HepG2 (cell line): ENCODE data around the gene NUP133. TPM values are rescaled to one million over a fixed set of nuclear protein-coding genes. Genes with fewer than 3 reads are reported as not detected.

Experiments
- CBX1 ChIP-seq: IDR thresholded peaks from one replicate; pipeline ENCODE4 v1.6.1; 2016; ENCODE audit warnings: antibody characterized with exemption, low read depth
- DDIT3 ChIP-seq: sonication (generic); formaldehyde crosslinking; IDR thresholded peaks from 2 replicates; pipeline ENCODE4 v1.4.0; 2020; ENCODE audit warnings: mild to moderate bottlenecking, missing genetic modification reagents
- FLYWCH1 ChIP-seq: sonication (generic); formaldehyde crosslinking; IDR thresholded peaks from 2 replicates; pipeline ENCODE4 v1.8.1; 2023; ENCODE audit warnings: mild to moderate bottlenecking, missing genetic modification reagents
- JUND ChIP-seq: sonication (generic); formaldehyde crosslinking; IDR thresholded peaks from 2 replicates; pipeline ENCODE4 v1.8.0; 2022; ENCODE audit warnings: mild to moderate bottlenecking, missing genetic modification reagents
- LRRFIP1 ChIP-seq: sonication (generic); formaldehyde crosslinking; conservative IDR thresholded peaks from 2 replicates; pipeline ENCODE4 v1.4.0; 2020; ENCODE audit warnings: missing genetic modification reagents
- MAFG ChIP-seq: sonication (generic); formaldehyde crosslinking; IDR thresholded peaks from 2 replicates; pipeline ENCODE4 v1.5.1; 2020; ENCODE audit warnings: mild to moderate bottlenecking, missing genetic modification reagents
- MEIS1 ChIP-seq: sonication (generic); formaldehyde crosslinking; IDR thresholded peaks from 2 replicates; pipeline ENCODE4 v1.9.0; 2021; ENCODE audit warnings: mild to moderate bottlenecking, missing genetic modification reagents, moderate library complexity, borderline replicate concordance
- NR3C1 ChIP-seq: sonication (generic); formaldehyde crosslinking; IDR thresholded peaks from 2 replicates; pipeline ENCODE4 v1.4.0; 2020; ENCODE audit warnings: missing genetic modification reagents
- SP4 ChIP-seq: sonication (generic); formaldehyde crosslinking; IDR thresholded peaks from 2 replicates; pipeline ENCODE4 v1.8.1; 2023; ENCODE audit warnings: mild to moderate bottlenecking, missing genetic modification reagents
- TERF1 ChIP-seq: sonication (generic); formaldehyde crosslinking; IDR thresholded peaks from 2 replicates; pipeline ENCODE4 v1.8.0; 2022; ENCODE audit warnings: mild to moderate bottlenecking, missing genetic modification reagents, moderate library complexity
- ZBTB40 ChIP-seq, 2 experiments: fragments of 450-650 bp in 1 of 2; sonication (generic) in 1 of 2; formaldehyde crosslinking in 1 of 2; IDR thresholded peaks; 2 replicates each; pipeline versions ENCODE4 v1.6.1 to v1.8.0; 2016 to 2022; ENCODE audit warnings: antibody characterized with exemption in 1 of 2, mild to moderate bottlenecking in 1 of 2, missing genetic modification reagents in 1 of 2
- ZNF549 ChIP-seq: sonication (generic); formaldehyde crosslinking; IDR thresholded peaks from 2 replicates; pipeline ENCODE4 v1.5.0; 2020; ENCODE audit warnings: missing genetic modification reagents
- ZNF598 ChIP-seq: sonication (generic); formaldehyde crosslinking; IDR thresholded peaks from 2 replicates; pipeline ENCODE4 v1.5.1; 2020; ENCODE audit warnings: mild to moderate bottlenecking, missing genetic modification reagents, borderline replicate concordance
- polyA plus RNA-seq, 8 experiments: library from polyadenylated mRNA; depleted of rRNA in 3 of 8; stranded (reverse) in 7 of 8; unstranded in 1 of 8; fragments of >200 nt; fragmentation: Illumina TruSeq in 4 of 8; extraction: Trizol in 4 of 8; gene quantifications; 2 replicates each; pipeline versions ENCODE4 v1.2.1 to v1.2.3, GENCODE V29; 2011 to 2016; ENCODE audit warnings: low read depth in 4 of 8, missing spikeins in 1 of 8, mixed read lengths in 1 of 8; ENCODE audit not compliant: insufficient read depth in 1 of 8
- total RNA-seq, 5 experiments: library from RNA; depleted of rRNA; stranded (reverse); fragments of >200 nt; fragmentation: Illumina TruSeq; extraction: Trizol; gene quantifications; 2 replicates each; pipeline ENCODE4 v1.2.3, GENCODE V29; 2016; ENCODE audit warnings: low read depth in 1 of 5

NUP133 gene
- total and polyA plus RNA-seq, 2 of the 13 experiments (the other 11 are each of a cell fraction or from before 2014, with no cell fraction given) = 17.7 to 45.6 TPM

- TF ChIP-seq ZBTB40 (IDR thresholded peaks at IDR 0.05) (no peak), ZBTB40 (CRISPR knock-in tag; IDR thresholded peaks at IDR 0.05) (peak; percentile 83), MAFG (no peak), MEIS1 (CRISPR knock-in tag) (peak; percentile 84; the same call in 1 of the 2 replicates), ZNF549 (CRISPR knock-in tag) (no peak), DDIT3 (CRISPR knock-in tag) (no peak), SP4 (CRISPR knock-in tag) (no peak; the same call in 1 of the 2 replicates), FLYWCH1 (CRISPR knock-in tag) (no peak), TERF1 (CRISPR knock-in tag) (no peak), CBX1 (peak; percentile 50), JUND (CRISPR knock-in tag) (peak; percentile 14; the same call in 1 of the 2 replicates), NR3C1 (CRISPR knock-in tag) (no peak), ZNF598 (no peak; the same call in 1 of the 2 replicates), LRRFIP1 (CRISPR knock-in tag) (no peak)
These were observed at the start of gene NUP133 (continued) for GRCh38 chr1:229507951-229508822.
